Loucy (cell line): ENCODE data around the gene ALG8.
A peak's percentile ranks its signal among the peaks of the same experiment; 100 is the strongest.
"Not testable (repeated sequence)": the region's sequence is repeated elsewhere in the genome, so short reads cannot be mapped to it uniquely, and the experiment has no call there.

ENCODE experiments used
- H2AFZ ChIP-seq: fragments of 200-600 bp; sonication (generic); 2 replicates; pipeline ENCODE4 v1.6.0; 2016; ENCODE audit warnings: antibody characterized with exemption, mild to moderate bottlenecking, low read length, moderate library complexity
- H3F3A ChIP-seq: fragments of 200-600 bp; 2 replicates; pipeline ENCODE4 v1.6.0; 2016; ENCODE audit warnings: antibody characterized with exemption, low read depth, mild to moderate bottlenecking
- H3K27me3 ChIP-seq: fragments of 200-600 bp; sonication (generic); 2 replicates; pipeline ENCODE4 v1.6.1; 2014; ENCODE audit warnings: low read length, mild to moderate bottlenecking; ENCODE audit not compliant: insufficient read depth, poor library complexity, severe bottlenecking
- H3K36me3 ChIP-seq: fragments of 200-600 bp; sonication (generic); 2 replicates; pipeline ENCODE4 v1.6.1; 2016; ENCODE audit warnings: low read length; ENCODE audit not compliant: insufficient read depth
- H3K4me1 ChIP-seq: fragments of 200-600 bp; sonication (generic); 2 replicates; pipeline ENCODE4 v1.5.1; 2014; ENCODE audit warnings: low read length, mild to moderate bottlenecking; ENCODE audit not compliant: insufficient read depth, poor library complexity, severe bottlenecking
- H3K4me2 ChIP-seq: fragments of 200-600 bp; sonication (generic); 2 replicates; pipeline ENCODE4 v1.6.0; 2014; ENCODE audit warnings: antibody characterized with exemption, low read length, low read depth, mild to moderate bottlenecking; ENCODE audit not compliant: poor library complexity, severe bottlenecking
- H3K4me3 ChIP-seq: fragments of 200-600 bp; sonication (generic); 2 replicates; pipeline ENCODE4 v1.5.1; 2014; ENCODE audit warnings: low read length, mild to moderate bottlenecking, mixed read lengths; ENCODE audit not compliant: poor library complexity, severe bottlenecking
- H3K79me2 ChIP-seq: fragments of 200-600 bp; sonication (generic); 2 replicates; pipeline ENCODE4 v1.6.1; 2014; ENCODE audit warnings: low read length; ENCODE audit not compliant: insufficient read depth
- H3K9ac ChIP-seq: fragments of 200-600 bp; sonication (generic); 2 replicates; pipeline ENCODE4 v1.6.0; 2014; ENCODE audit warnings: mild to moderate bottlenecking, low read depth, low read length, moderate library complexity; ENCODE audit not compliant: poor library complexity, severe bottlenecking
- H3K9me2 ChIP-seq: fragments of 200-600 bp; sonication (generic); replicated peaks from 2 replicates; pipeline ENCODE4 v1.6.1; 2016; ENCODE audit warnings: low read depth, low read length, mixed read lengths
- H3K9me3 ChIP-seq: fragments of 200-600 bp; sonication (generic); 2 replicates; pipeline ENCODE4 v1.6.1; 2014; ENCODE audit warnings: mild to moderate bottlenecking, antibody characterized with exemption, low read length, low read depth; ENCODE audit not compliant: insufficient read depth
- H4K20me1 ChIP-seq: fragments of 200-600 bp; sonication (generic); 2 replicates; pipeline ENCODE4 v1.6.0; 2014; ENCODE audit warnings: antibody characterized with exemption, low read length, mild to moderate bottlenecking; ENCODE audit not compliant: insufficient read depth, poor library complexity, severe bottlenecking
- CTCF ChIP-seq: fragments of 200-600 bp; sonication (generic); conservative IDR thresholded peaks from 2 replicates; pipeline ENCODE4 v1.5.1; 2014; ENCODE audit warnings: mild to moderate bottlenecking, antibody characterized with exemption, low read length
- EZH2phosphoT487 ChIP-seq: fragments of 200-600 bp; IDR thresholded peaks from 2 replicates; pipeline ENCODE4 v1.6.1; 2018; ENCODE audit warnings: antibody characterized with exemption, mild to moderate bottlenecking, moderate library complexity, borderline replicate concordance

The ALG8 gene

GRCh38 chr11:78085972-78086371 lies 53.5 kb downstream of the ALG8 start:
- H3K79me2 ChIP-seq = no peaks in the 10 kb centered on the region
- no peak overlapping the region for H3K9ac ChIP-seq
- no peaks in the 10 kb centered on the region for H3F3A ChIP-seq
- H3K9me3 ChIP-seq = no peaks in the 10 kb centered on the region
- H3K27me3 ChIP-seq = no peaks in the 10 kb centered on the region
- H3K36me3 ChIP-seq = no peaks in the 10 kb centered on the region
- no peak overlapping the region for H3K4me2 ChIP-seq
- no peak overlapping the region for H2AFZ ChIP-seq
- TF ChIP-seq EZH2phosphoT487 (no peak), CTCF (no peak)
- no peak overlapping the region for H3K4me3 ChIP-seq
- no peaks in the 10 kb centered on the region for H4K20me1 ChIP-seq
- H3K9me2 ChIP-seq = no peaks in the 10 kb centered on the region
- H3K4me1 ChIP-seq = peaks cover 9% of the 10 kb centered on the region

DNA sequence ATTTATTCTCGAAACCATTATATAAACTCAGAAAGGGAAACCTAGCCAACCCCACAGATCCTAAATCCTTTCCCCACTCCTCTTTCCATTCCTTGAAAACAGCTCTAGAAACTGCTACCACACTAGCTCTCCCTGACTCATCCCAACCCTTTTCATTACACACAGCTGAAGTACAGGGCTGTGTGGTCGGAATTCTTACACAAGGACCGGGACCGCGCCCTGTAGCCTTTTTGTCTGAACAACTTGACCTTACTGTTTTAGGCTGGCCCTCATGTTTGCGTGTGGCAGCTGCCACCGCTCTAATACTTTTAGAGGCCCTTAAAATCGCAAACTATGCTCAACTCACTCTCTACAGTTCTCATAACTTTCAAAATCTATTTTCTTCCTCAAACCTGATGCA lies 54.9 kb downstream of the ALG8 start:
- H3K27me3 ChIP-seq, H3K36me3 ChIP-seq, H3K4me3 ChIP-seq, H3K9me3 ChIP-seq, H3K79me2 ChIP-seq, H2AFZ ChIP-seq, H3F3A ChIP-seq, H4K20me1 ChIP-seq, H3K9me2 ChIP-seq, H3K9ac ChIP-seq, H3K4me2 ChIP-seq: not testable (repeated sequence)
- peaks cover 21% of the 10 kb centered on the region for H3K4me1 ChIP-seq

DNA sequence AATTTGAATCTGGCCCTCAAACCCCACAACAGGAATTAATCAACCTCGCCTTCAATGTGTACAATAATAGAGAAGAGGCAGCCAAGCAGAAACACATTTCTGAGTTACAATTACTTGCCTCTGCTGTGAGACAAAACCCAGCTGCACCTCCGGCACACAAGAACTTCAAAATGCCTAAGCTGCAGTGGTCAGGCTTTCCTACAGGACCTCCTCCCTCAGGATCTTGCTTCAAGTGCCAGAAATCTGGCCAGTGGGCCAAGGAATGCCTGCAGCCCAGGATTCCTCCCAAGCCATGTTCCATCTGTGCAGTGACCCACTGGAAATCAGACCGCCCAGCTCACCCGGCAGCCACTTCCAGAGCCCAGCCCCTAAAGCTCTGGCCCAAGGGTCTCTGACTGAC lies 56.4 kb downstream of the ALG8 start:
- Histone ChIP-seq H2AFZ (no peak overlapping the region), H3K4me3 (no peak overlapping the region), H3K79me2 (peaks cover 21% of the 10 kb centered on the region), H3K4me2 (no peak overlapping the region), H4K20me1 (peaks cover 10% of the 10 kb centered on the region), H3K9me2 (no peaks in the 10 kb centered on the region), H3F3A (no peaks in the 10 kb centered on the region), H3K36me3 (no peaks in the 10 kb centered on the region), H3K9ac (no peak overlapping the region), H3K9me3 (no peaks in the 10 kb centered on the region), H3K4me1 (peaks cover 25% of the 10 kb centered on the region), H3K27me3 (no peaks in the 10 kb centered on the region)
- TF ChIP-seq EZH2phosphoT487 (no peak), CTCF (no peak)

DNA sequence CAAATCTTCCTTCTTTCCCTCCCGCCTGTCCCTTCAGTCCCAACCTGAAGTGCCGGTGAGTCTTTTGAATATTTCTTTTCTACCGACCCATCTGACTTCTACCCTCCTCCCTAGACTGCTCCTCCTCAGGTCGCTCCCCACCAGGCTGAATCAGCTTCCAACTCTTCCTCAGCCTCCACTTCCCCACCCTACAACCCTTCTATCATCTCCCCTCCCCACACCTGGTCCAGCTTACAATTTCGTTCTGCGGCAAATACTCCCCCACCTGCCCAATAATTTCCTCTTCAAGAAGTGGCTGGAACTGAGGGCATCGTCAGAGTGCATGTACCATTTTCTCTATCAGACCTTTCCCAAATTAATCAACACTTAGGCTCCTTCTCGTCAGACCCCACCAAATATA lies 57.3 kb downstream of the ALG8 start:
- H3K9me2 ChIP-seq = no peaks in the 10 kb centered on the region
- no peaks in the 10 kb centered on the region for H3K9me3 ChIP-seq
- H3F3A ChIP-seq = no peaks in the 10 kb centered on the region
- no peaks in the 10 kb centered on the region for H3K36me3 ChIP-seq
- peak overlapping the region; percentile 92 for H3K4me3 ChIP-seq
- peaks cover 18% of the 10 kb centered on the region for H4K20me1 ChIP-seq
- H2AFZ ChIP-seq = no peak overlapping the region
- H3K9ac ChIP-seq = no peak overlapping the region
- H3K4me2 ChIP-seq = peak overlapping the region; percentile 94
- H3K4me1 ChIP-seq = peaks cover 33% of the 10 kb centered on the region
- TF ChIP-seq EZH2phosphoT487 (no peak), CTCF (no peak)
- H3K79me2 ChIP-seq = peaks cover 30% of the 10 kb centered on the region
- H3K27me3 ChIP-seq = no peaks in the 10 kb centered on the region
